Measurements from ENCODE around the gene AMOTL2.

DNA sequence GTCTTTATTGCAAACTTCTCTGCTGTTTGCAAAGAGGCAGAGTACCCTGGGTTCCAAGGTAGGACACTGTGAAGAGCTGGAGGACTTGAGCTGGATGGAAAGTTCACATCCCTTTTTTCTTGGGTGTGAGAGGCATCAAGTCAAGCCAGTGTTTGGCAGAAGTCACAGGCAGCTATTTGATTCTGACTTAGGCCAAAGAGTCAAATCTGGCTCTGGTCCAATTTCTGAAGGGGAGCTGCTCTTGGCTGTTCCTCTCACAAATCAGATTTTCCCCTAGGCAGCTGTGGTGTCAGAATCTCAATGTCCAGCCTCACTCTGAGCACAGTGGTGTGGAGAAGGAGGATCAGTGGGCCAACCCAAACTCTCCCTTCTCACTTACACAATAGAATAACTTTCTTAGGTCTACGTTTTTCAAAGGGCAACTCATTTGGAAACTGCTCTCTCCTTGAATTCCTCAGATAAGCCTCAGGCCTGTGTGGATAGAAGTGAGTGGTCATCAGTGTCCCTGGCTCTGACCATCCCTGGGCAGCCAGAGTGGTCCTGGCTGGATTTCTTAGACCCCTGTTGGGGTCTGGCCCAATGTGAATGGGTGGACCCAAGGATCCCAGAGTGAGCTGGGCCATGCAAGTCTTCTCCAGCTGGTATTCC is 18.2 kb upstream of the AMOTL2 start:
- TF ChIP-seq, protein P1, sequence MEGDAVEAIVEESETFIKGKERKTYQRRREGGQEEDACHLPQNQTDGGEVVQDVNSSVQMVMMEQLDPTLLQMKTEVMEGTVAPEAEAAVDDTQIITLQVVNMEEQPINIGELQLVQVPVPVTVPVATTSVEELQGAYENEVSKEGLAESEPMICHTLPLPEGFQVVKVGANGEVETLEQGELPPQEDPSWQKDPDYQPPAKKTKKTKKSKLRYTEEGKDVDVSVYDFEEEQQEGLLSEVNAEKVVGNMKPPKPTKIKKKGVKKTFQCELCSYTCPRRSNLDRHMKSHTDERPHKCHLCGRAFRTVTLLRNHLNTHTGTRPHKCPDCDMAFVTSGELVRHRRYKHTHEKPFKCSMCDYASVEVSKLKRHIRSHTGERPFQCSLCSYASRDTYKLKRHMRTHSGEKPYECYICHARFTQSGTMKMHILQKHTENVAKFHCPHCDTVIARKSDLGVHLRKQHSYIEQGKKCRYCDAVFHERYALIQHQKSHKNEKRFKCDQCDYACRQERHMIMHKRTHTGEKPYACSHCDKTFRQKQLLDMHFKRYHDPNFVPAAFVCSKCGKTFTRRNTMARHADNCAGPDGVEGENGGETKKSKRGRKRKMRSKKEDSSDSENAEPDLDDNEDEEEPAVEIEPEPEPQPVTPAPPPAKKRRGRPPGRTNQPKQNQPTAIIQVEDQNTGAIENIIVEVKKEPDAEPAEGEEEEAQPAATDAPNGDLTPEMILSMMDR (IDR thresholded peaks at IDR 0.05) = no peak
- no peak for TF ChIP-seq POLR2A (IDR thresholded peaks at IDR 0.05)
